ENCODE results near the gene RAB30. TPM values are rescaled to one million over a fixed set of nuclear protein-coding genes. Genes with fewer than 3 reads are reported as not detected.
"Not testable (repeated sequence)": the region's sequence is repeated elsewhere in the genome, so short reads cannot be mapped to it uniquely, and the experiment has no call there.

RAB30 gene
- total RNA-seq, 1 experiment from 2014 or later = 15.0 TPM

- H3K27me3 ChIP-seq (replicated peaks; ENCODE audit: insufficient read depth, low read depth, low read length, poor library complexity) = no peaks in the 10 kb centered on the region
- intact Hi-C loops (cut with micrococcal nuclease; ENCODE audit: unreplicated experiment) = no loop called here
- no peaks in the 10 kb centered on the region for H3K36me3 ChIP-seq (ENCODE audit: insufficient read depth, low read length, poor library complexity, severe bottlenecking)
- H3K4me3 ChIP-seq (ENCODE audit: low read depth, low read length, poor library complexity, severe bottlenecking) = no peak overlapping the region
- TF ChIP-seq CTCF (conservative IDR thresholded peaks at IDR 0.05; ENCODE audit: low read depth, low read length) = no peak
- no peaks in the 10 kb centered on the region for H3K9me3 ChIP-seq (ENCODE audit: low read depth, low read length, poor library complexity, severe bottlenecking)
- POLR2A ChIA-PET (ENCODE audit: low non-redundant PET) = no interaction called here
- no peak for DNase-seq (ENCODE audit: low spot score)
- BruUV-seq (replicated peaks) = no TSS peak
- H3K27ac ChIP-seq (ENCODE audit: low read depth, low read length, poor library complexity, severe bottlenecking) = no peak overlapping the region
- CTCF ChIA-PET = no interaction called here
- H3K4me1 ChIP-seq (ENCODE audit: insufficient read depth, low read length, poor library complexity, severe bottlenecking) = no peaks in the 10 kb centered on the region
Measured at GRCh38 chr11:82974851-82975250, 96.8 kb downstream of the RAB30 start.

GRCh38 chr11:82974135-82974534, 97.6 kb downstream of the RAB30 start:
- H3K27ac ChIP-seq (ENCODE audit: low read depth, low read length, poor library complexity, severe bottlenecking) = no peak overlapping the region
- no peak overlapping the region for H3K4me3 ChIP-seq (ENCODE audit: low read depth, low read length, poor library complexity, severe bottlenecking)
- no peak for DNase-seq (ENCODE audit: low spot score)
- ChIA-PET POLR2A (ENCODE audit: low non-redundant PET) (no interaction called here), CTCF (no interaction called here)
- TF ChIP-seq EZH2 (IDR thresholded peaks at IDR 0.05; ENCODE audit: borderline replicate concordance, low read depth, low read length, poor library complexity, severe bottlenecking) (no peak), CTCF (conservative IDR thresholded peaks at IDR 0.05; ENCODE audit: low read depth, low read length) (no peak)
- H3K4me1 ChIP-seq (ENCODE audit: insufficient read depth, low read length, poor library complexity, severe bottlenecking) = no peaks in the 10 kb centered on the region
- no TSS peak for BruUV-seq (replicated peaks)
- H3K9me3 ChIP-seq (ENCODE audit: low read depth, low read length, poor library complexity, severe bottlenecking) = no peaks in the 10 kb centered on the region
- no peaks in the 10 kb centered on the region for H3K27me3 ChIP-seq (replicated peaks; ENCODE audit: insufficient read depth, low read depth, low read length, poor library complexity)
- intact Hi-C loops (cut with micrococcal nuclease; ENCODE audit: unreplicated experiment) = no loop called here
- H3K36me3 ChIP-seq (ENCODE audit: insufficient read depth, low read length, poor library complexity, severe bottlenecking) = no peaks in the 10 kb centered on the region

- intact Hi-C loops (cut with micrococcal nuclease; ENCODE audit: unreplicated experiment) = no loop called here
- no peaks in the 10 kb centered on the region for H3K4me1 ChIP-seq (ENCODE audit: insufficient read depth, low read length, poor library complexity, severe bottlenecking)
- no peaks in the 10 kb centered on the region for H3K9me3 ChIP-seq (ENCODE audit: low read depth, low read length, poor library complexity, severe bottlenecking)
- ChIA-PET POLR2A (ENCODE audit: low non-redundant PET) (no interaction called here), CTCF (no interaction called here)
- H3K36me3 ChIP-seq (ENCODE audit: insufficient read depth, low read length, poor library complexity, severe bottlenecking) = no peaks in the 10 kb centered on the region
- no peak overlapping the region for H3K4me3 ChIP-seq (ENCODE audit: low read depth, low read length, poor library complexity, severe bottlenecking)
- H3K27ac ChIP-seq (ENCODE audit: low read depth, low read length, poor library complexity, severe bottlenecking) = no peak overlapping the region
- TF ChIP-seq CTCF (conservative IDR thresholded peaks at IDR 0.05; ENCODE audit: low read depth, low read length) = no peak
- no peak for TF ChIP-seq EZH2 (IDR thresholded peaks at IDR 0.05; ENCODE audit: borderline replicate concordance, low read depth, low read length, poor library complexity, severe bottlenecking)
- DNase-seq (ENCODE audit: low spot score) = no peak
- BruUV-seq (replicated peaks) = no TSS peak
- H3K27me3 ChIP-seq (replicated peaks; ENCODE audit: insufficient read depth, low read depth, low read length, poor library complexity) = no peaks in the 10 kb centered on the region
Measured at GRCh38 chr11:82972103-82972502, 99.6 kb downstream of the RAB30 start.

- CTCF ChIA-PET; H3K27ac ChIP-seq (ENCODE audit: low read depth, low read length, poor library complexity, severe bottlenecking); H3K27me3 ChIP-seq (replicated peaks; ENCODE audit: insufficient read depth, low read depth, low read length, poor library complexity); H3K4me3 ChIP-seq (ENCODE audit: low read depth, low read length, poor library complexity, severe bottlenecking); H3K4me1 ChIP-seq (ENCODE audit: insufficient read depth, low read length, poor library complexity, severe bottlenecking); intact Hi-C loops (cut with micrococcal nuclease; ENCODE audit: unreplicated experiment); H3K9me3 ChIP-seq (ENCODE audit: low read depth, low read length, poor library complexity, severe bottlenecking); DNase-seq (ENCODE audit: low spot score); POLR2A ChIA-PET (ENCODE audit: low non-redundant PET); BruUV-seq (replicated peaks); H3K36me3 ChIP-seq (ENCODE audit: insufficient read depth, low read length, poor library complexity, severe bottlenecking): not testable (repeated sequence)
Measured at GRCh38 chr11:82971519-82971946, 100.2 kb downstream of the RAB30 start.

GRCh38 chr11:82970507-82971083, 101.1 kb downstream of the RAB30 start:
- H3K27me3 ChIP-seq (replicated peaks; ENCODE audit: insufficient read depth, low read depth, low read length, poor library complexity); H3K27ac ChIP-seq (ENCODE audit: low read depth, low read length, poor library complexity, severe bottlenecking); BruUV-seq (replicated peaks); H3K4me3 ChIP-seq (ENCODE audit: low read depth, low read length, poor library complexity, severe bottlenecking); H3K36me3 ChIP-seq (ENCODE audit: insufficient read depth, low read length, poor library complexity, severe bottlenecking); H3K9me3 ChIP-seq (ENCODE audit: low read depth, low read length, poor library complexity, severe bottlenecking); H3K4me1 ChIP-seq (ENCODE audit: insufficient read depth, low read length, poor library complexity, severe bottlenecking); POLR2A ChIA-PET (ENCODE audit: low non-redundant PET); DNase-seq (ENCODE audit: low spot score); intact Hi-C loops (cut with micrococcal nuclease; ENCODE audit: unreplicated experiment); CTCF ChIA-PET: not testable (repeated sequence)

Measured in A673 (cell line).